ENCODE measurements around the gene MTUS2.

Gene MTUS2

GRCh38 chr13:28859717-28860116 is 39.6 kb downstream of the MTUS2 start:
- DNase-seq, result no peak

- no peak for DNase-seq
Observed at GRCh38 chr13:28864544-28864943, 44.4 kb downstream of the MTUS2 start.

GRCh38 chr13:28865149-28865744 is 45.1 kb downstream of the MTUS2 start:
- DNase-seq, result no peak

- no peak for DNase-seq
Observed at GRCh38 chr13:28865951-28866350, 45.8 kb downstream of the MTUS2 start.

- no peak for DNase-seq
Observed at GRCh38 chr13:28866932-28867331, 46.8 kb downstream of the MTUS2 start.

GRCh38 chr13:28867564-28867963 is 47.4 kb downstream of the MTUS2 start:
- no peak for DNase-seq

GRCh38 chr13:28872427-28873176 is 52.5 kb downstream of the MTUS2 start:
- no peak for DNase-seq

GRCh38 chr13:28875846-28876615 is 55.9 kb downstream of the MTUS2 start:
- no peak for DNase-seq

- DNase-seq, result no peak
Observed at GRCh38 chr13:28877408-28877807, 57.3 kb downstream of the MTUS2 start.

- no peak for DNase-seq
Observed at GRCh38 chr13:28885181-28885580, 65.0 kb downstream of the MTUS2 start.

GRCh38 chr13:28889086-28889732 is 69.1 kb downstream of the MTUS2 start:
- DNase-seq, result no peak

- DNase-seq, result no peak
Observed at GRCh38 chr13:28890712-28891111, 70.6 kb downstream of the MTUS2 start.

GRCh38 chr13:28918030-28918429 is 97.9 kb downstream of the MTUS2 start:
- DNase-seq, result no peak

GRCh38 chr13:28922341-28922740 is 102.2 kb downstream of the MTUS2 start:
- no peak for DNase-seq

- no peak for DNase-seq
Observed at GRCh38 chr13:28935104-28935503, 115.0 kb downstream of the MTUS2 start.

- no peak for DNase-seq
Observed at GRCh38 chr13:28942906-28943305, 122.8 kb downstream of the MTUS2 start.

- DNase-seq, result no peak
Observed at GRCh38 chr13:28953714-28954418, 133.7 kb downstream of the MTUS2 start.

GRCh38 chr13:28954419-28954725 is 134.2 kb downstream of the MTUS2 start:
- no peak for DNase-seq

- DNase-seq, result no peak
Observed at GRCh38 chr13:28954810-28955209, 134.7 kb downstream of the MTUS2 start.

GRCh38 chr13:28955264-28955966 is 135.3 kb downstream of the MTUS2 start:
- DNase-seq, result no peak

GRCh38 chr13:28958018-28958417 is 137.9 kb downstream of the MTUS2 start:
- DNase-seq, result no peak

GRCh38 chr13:28958441-28958840 is 138.3 kb downstream of the MTUS2 start:
- no peak for DNase-seq

All from Kasumi-1 (cell line).